SK-N-SH (cell line): ENCODE data around the gene BCO1. TPM values are rescaled to one million over a fixed set of nuclear protein-coding genes. Genes with fewer than 3 reads are reported as not detected.

Experiments
- CTCF ChIA-PET: fragments of 300-600, 350-600 bp; formaldehyde crosslinking; extraction: SDS; loops from one replicate; lab custom pipeline; 2021; lab: Yijun Ruan, JAX
- POLR2A ChIA-PET: fragments of 350-600 bp; sonication (Branson Sonifier 250); formaldehyde crosslinking; extraction: SDS; loops from one replicate; lab custom pipeline; 2020; ENCODE audit warnings: antibody characterized with exemption, inconsistent platforms; lab: Yijun Ruan, JAX
- DNase-seq: peaks from one replicate; pipeline ENCODE4 v3.0.0; 2012
- H2AFZ ChIP-seq: fragments of 200-600 bp; sonication (generic); 2 replicates; pipeline ENCODE4 v1.8.1; 2016; ENCODE audit warnings: antibody characterized with exemption, mild to moderate bottlenecking, low read depth
- H3F3A ChIP-seq: fragments of 200-600 bp; sonication (generic); replicated peaks from 2 replicates; pipeline ENCODE3; 2016; ENCODE audit warnings: antibody characterized with exemption, mild to moderate bottlenecking; ENCODE audit not compliant: insufficient read depth
- H3K27ac ChIP-seq, 2 experiments: fragments of 200-500 bp in 1 of 2; fragments of 200-600 bp in 1 of 2; sonication (Bioruptor generic) in 1 of 2; sonication (generic), shearing (Covaris generic) in 1 of 2; 2 replicates each; pipeline versions ENCODE4 v1.5.1 to v1.6.1; 2014 to 2016; ENCODE audit warnings: low read depth in 2 of 2, inconsistent platforms in 1 of 2, low read length in 1 of 2, mild to moderate bottlenecking in 1 of 2, mixed read lengths in 1 of 2
- H3K27me3 ChIP-seq: fragments of 200-600 bp; sonication (generic), shearing (Covaris generic); 2 replicates; pipeline ENCODE4 v1.6.1; 2016; ENCODE audit warnings: mixed run types; ENCODE audit not compliant: insufficient read depth
- H3K36me3 ChIP-seq, 2 experiments: fragments of 200-500 bp in 1 of 2; fragments of 200-600 bp in 1 of 2; sonication (Bioruptor generic) in 1 of 2; sonication (generic) in 1 of 2; replicated peaks in 1 of 2; 2 replicates each; pipeline versions ENCODE3 to v1.5.1; 2014 to 2016; ENCODE audit warnings: low read length in 1 of 2, mild to moderate bottlenecking in 1 of 2; ENCODE audit not compliant: insufficient read depth in 2 of 2, control insufficient read depth in 1 of 2
- H3K4me1 ChIP-seq, 2 experiments: fragments of 200-500 bp in 1 of 2; fragments of 200-600 bp in 1 of 2; sonication (Bioruptor generic) in 1 of 2; sonication (generic), shearing (Covaris generic) in 1 of 2; 2 replicates each; pipeline versions ENCODE4 v1.5.1 to v1.6.1; 2014 to 2016; ENCODE audit warnings: low read depth in 1 of 2, low read length in 1 of 2, mixed run types in 1 of 2; ENCODE audit not compliant: insufficient read depth in 2 of 2, control insufficient read depth in 1 of 2
- H3K4me2 ChIP-seq: fragments of 200-600 bp; sonication (generic), shearing (Covaris generic); 2 replicates; pipeline ENCODE4 v1.6.1; 2017; ENCODE audit warnings: mixed run types
- H3K4me3 ChIP-seq, 2 experiments: fragments of 200-500 bp in 1 of 2; fragments of 200-600 bp in 1 of 2; sonication (Bioruptor generic) in 1 of 2; sonication (generic), shearing (Covaris generic) in 1 of 2; 2 replicates each; pipeline versions ENCODE4 v1.5.1 to v1.8.1; 2014 to 2016; ENCODE audit warnings: low read depth in 2 of 2, inconsistent platforms in 1 of 2, low read length in 1 of 2, mild to moderate bottlenecking in 1 of 2, mixed read lengths in 1 of 2, moderate library complexity in 1 of 2
- H3K79me2 ChIP-seq: fragments of 200-600 bp; sonication (generic); 2 replicates; pipeline ENCODE4 v1.8.1; 2017; ENCODE audit warnings: mild to moderate bottlenecking; ENCODE audit not compliant: insufficient read depth
- H3K9ac ChIP-seq: fragments of 200-600 bp; sonication (generic); 2 replicates; pipeline ENCODE4 v1.6.1; 2017; ENCODE audit warnings: mixed run types
- H3K9me2 ChIP-seq: fragments of 200-600 bp; sonication (generic); 2 replicates; pipeline ENCODE4 v1.6.1; 2017; ENCODE audit warnings: mixed run types
- H3K9me3 ChIP-seq: fragments of 200-600 bp; sonication (generic); 2 replicates; pipeline ENCODE4 v1.6.1; 2017; ENCODE audit warnings: mixed run types, mild to moderate bottlenecking, moderate library complexity
- H4K20me1 ChIP-seq: fragments of 200-600 bp; sonication (generic); 2 replicates; pipeline ENCODE4 v1.6.1; 2017; ENCODE audit warnings: mild to moderate bottlenecking, mixed run types; ENCODE audit not compliant: insufficient read depth
- ELF1 ChIP-seq: IDR thresholded peaks from 2 replicates; pipeline ENCODE4 v1.4.0; 2012
- EZH2phosphoT487 ChIP-seq: fragments of 200-600 bp; sonication (generic); IDR thresholded peaks from 2 replicates; pipeline ENCODE4 v1.6.1; 2017; ENCODE audit warnings: low read depth, mixed run types, mild to moderate bottlenecking, antibody characterized with exemption, moderate library complexity, borderline replicate concordance
- FOSL2 ChIP-seq: IDR thresholded peaks from 2 replicates; pipeline ENCODE4 v1.4.0; 2012; ENCODE audit warnings: low read depth, mild to moderate bottlenecking, moderate library complexity, borderline replicate concordance
- NFIC ChIP-seq: IDR thresholded peaks from 2 replicates; pipeline ENCODE4 v1.4.0; 2012; ENCODE audit warnings: borderline replicate concordance
- NRF1 ChIP-seq: IDR thresholded peaks from 2 replicates; pipeline ENCODE4 v1.6.1; 2012; ENCODE audit warnings: low read depth, mild to moderate bottlenecking, low read length
- RAD21 ChIP-seq: IDR thresholded peaks from 2 replicates; pipeline ENCODE4 v1.6.1; 2012; ENCODE audit warnings: mild to moderate bottlenecking, low read length
- REST ChIP-seq: IDR thresholded peaks from 2 replicates; pipeline ENCODE4 v1.6.1; 2012; ENCODE audit warnings: mild to moderate bottlenecking, low read depth, low read length, moderate library complexity
- SIN3A ChIP-seq: IDR thresholded peaks from 2 replicates; pipeline ENCODE4 v1.6.1; 2012; ENCODE audit warnings: low read depth, mild to moderate bottlenecking, low read length, moderate library complexity, borderline replicate concordance
- TCF12 ChIP-seq: IDR thresholded peaks from 2 replicates; pipeline ENCODE4 v1.4.0; 2012
- TEAD4 ChIP-seq: IDR thresholded peaks from 2 replicates; pipeline ENCODE4 v1.4.0; 2012; ENCODE audit warnings: mild to moderate bottlenecking, borderline replicate concordance; ENCODE audit not compliant: insufficient read depth
- YY1 ChIP-seq: IDR thresholded peaks from 2 replicates; pipeline ENCODE4 v1.4.0; 2012; ENCODE audit warnings: low read depth, mild to moderate bottlenecking
- ZBTB33 ChIP-seq: IDR thresholded peaks from 2 replicates; pipeline ENCODE4 v1.4.0; 2012; ENCODE audit warnings: low read depth, borderline replicate concordance
- WGBS: methylation state at CpG from one replicate; pipeline ENCODE4 v1.1.6; 2017; ENCODE audit warnings: low lambda C conversion rate; 5-methylcytosine and 5-hydroxymethylcytosine counted together
- polyA plus RNA-seq, 3 experiments: library from polyadenylated mRNA; depleted of rRNA; stranded (reverse); fragments of >200 nt; gene quantifications; 2 replicates each; pipeline ENCODE4 v1.2.3, GENCODE V29; 2012
- TF ChIP-seq, protein P1 (sequence below): fragments of 200-600 bp; sonication (generic); IDR thresholded peaks from 2 replicates; pipeline ENCODE4 v1.6.1; 2017; ENCODE audit warnings: antibody characterized with exemption, mild to moderate bottlenecking, moderate library complexity
- TF ChIP-seq, protein P2 (sequence below): fragments of 150-350 bp; IDR thresholded peaks from 2 replicates; pipeline ENCODE4 v1.6.1; 2017; ENCODE audit warnings: antibody characterized with exemption, low read length, low read depth, borderline replicate concordance

Gene BCO1
- polyA plus RNA-seq, 1 of the 3 experiments (the other 2 are of a cell fraction) = 0.02 TPM

- TF ChIP-seq YY1 = no peak
- peak; percentile 62 for TF ChIP-seq TCF12
- no peak for TF ChIP-seq ELF1
- TF ChIP-seq FOSL2 = peak; percentile 76; the same call in 1 of the 2 replicates
- TF ChIP-seq TEAD4 = peak; percentile 67; the same call in 1 of the 2 replicates
- no peak for TF ChIP-seq REST
- TF ChIP-seq, protein P1, sequence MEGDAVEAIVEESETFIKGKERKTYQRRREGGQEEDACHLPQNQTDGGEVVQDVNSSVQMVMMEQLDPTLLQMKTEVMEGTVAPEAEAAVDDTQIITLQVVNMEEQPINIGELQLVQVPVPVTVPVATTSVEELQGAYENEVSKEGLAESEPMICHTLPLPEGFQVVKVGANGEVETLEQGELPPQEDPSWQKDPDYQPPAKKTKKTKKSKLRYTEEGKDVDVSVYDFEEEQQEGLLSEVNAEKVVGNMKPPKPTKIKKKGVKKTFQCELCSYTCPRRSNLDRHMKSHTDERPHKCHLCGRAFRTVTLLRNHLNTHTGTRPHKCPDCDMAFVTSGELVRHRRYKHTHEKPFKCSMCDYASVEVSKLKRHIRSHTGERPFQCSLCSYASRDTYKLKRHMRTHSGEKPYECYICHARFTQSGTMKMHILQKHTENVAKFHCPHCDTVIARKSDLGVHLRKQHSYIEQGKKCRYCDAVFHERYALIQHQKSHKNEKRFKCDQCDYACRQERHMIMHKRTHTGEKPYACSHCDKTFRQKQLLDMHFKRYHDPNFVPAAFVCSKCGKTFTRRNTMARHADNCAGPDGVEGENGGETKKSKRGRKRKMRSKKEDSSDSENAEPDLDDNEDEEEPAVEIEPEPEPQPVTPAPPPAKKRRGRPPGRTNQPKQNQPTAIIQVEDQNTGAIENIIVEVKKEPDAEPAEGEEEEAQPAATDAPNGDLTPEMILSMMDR = no peak
- no peak for TF ChIP-seq ZBTB33
Observed at GRCh38 chr16:81319221-81319912, 80.9 kb downstream of the BCO1 start (continued).

DNA sequence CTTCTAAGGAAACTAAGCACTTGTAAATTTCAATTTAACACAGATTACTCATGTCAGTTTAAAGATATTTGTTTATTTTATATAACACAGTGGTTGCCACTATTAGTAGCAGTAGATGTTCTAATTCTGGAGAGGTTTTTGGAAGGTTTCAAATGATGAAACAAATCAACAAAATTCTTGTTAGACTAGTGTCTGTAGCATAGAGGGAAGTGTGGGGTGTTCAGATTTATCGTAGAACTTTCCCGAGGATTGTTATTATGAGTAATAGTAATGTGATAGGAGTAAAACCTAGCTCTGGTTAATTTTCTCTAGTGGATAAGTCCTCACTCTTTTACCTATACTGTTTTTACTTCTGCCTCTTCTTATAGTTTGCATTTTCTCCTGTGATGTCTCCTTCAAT, 82.5 kb downstream of the BCO1 start:
- H3K27me3 ChIP-seq = no peaks in the 10 kb centered on the region
- no peak overlapping the region for H2AFZ ChIP-seq
- DNase-seq = no peak
- H3F3A ChIP-seq = peaks cover 21% of the 10 kb centered on the region
- H3K9ac ChIP-seq = no peak overlapping the region
- H3K36me3 ChIP-seq = no peaks in the 10 kb centered on the region
- peaks cover 90% of the 10 kb centered on the region for H3K79me2 ChIP-seq
- H3K27ac ChIP-seq = 0 out of 4 replicates have a peak overlapping the region, but pooled peaks of 1 of the 2 experiments have one; percentile 73
- no peak overlapping the region for H3K4me2 ChIP-seq
- CTCF ChIA-PET = no interaction called here
- H3K9me2 ChIP-seq = no peaks in the 10 kb centered on the region
- H3K4me1 ChIP-seq = peaks cover 6 to 22% of the 10 kb centered on the region in 2 experiments; a peak in 3 of 4 replicates
- no peaks in the 10 kb centered on the region; the same call in 1 of the 2 replicates for H4K20me1 ChIP-seq
- no peak overlapping the region for H3K4me3 ChIP-seq
- WGBS = 86% methylated on average over 2 of the region's 2 CpGs
- POLR2A ChIA-PET = no interaction called here
- H3K9me3 ChIP-seq = no peaks in the 10 kb centered on the region
- TF ChIP-seq FOSL2 (no peak), ELF1 (no peak), NFIC (no peak), SIN3A (no peak), EZH2phosphoT487 (no peak), REST (no peak), RAD21 (no peak), NRF1 (no peak), YY1 (no peak)
- TF ChIP-seq, protein P1 = no peak
- TF ChIP-seq, protein P2, sequence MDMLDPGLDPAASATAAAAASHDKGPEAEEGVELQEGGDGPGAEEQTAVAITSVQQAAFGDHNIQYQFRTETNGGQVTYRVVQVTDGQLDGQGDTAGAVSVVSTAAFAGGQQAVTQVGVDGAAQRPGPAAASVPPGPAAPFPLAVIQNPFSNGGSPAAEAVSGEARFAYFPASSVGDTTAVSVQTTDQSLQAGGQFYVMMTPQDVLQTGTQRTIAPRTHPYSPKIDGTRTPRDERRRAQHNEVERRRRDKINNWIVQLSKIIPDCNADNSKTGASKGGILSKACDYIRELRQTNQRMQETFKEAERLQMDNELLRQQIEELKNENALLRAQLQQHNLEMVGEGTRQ = no peak
